DOHH2 (cell line): Measurements from ENCODE around the gene SEPHS2.

ENCODE experiments used
- CTCF ChIP-seq: fragments of 200-600 bp; sonication (generic); IDR thresholded peaks from one replicate; pipeline ENCODE4 v1.5.1; 2014; ENCODE audit warnings: antibody characterized with exemption, mild to moderate bottlenecking, low read depth, low read length; ENCODE audit not compliant: poor library complexity, severe bottlenecking
- EZH2phosphoT487 ChIP-seq: fragments of 200-600 bp; sonication (generic); IDR thresholded peaks from 2 replicates; pipeline ENCODE4 v1.6.1; 2017; ENCODE audit warnings: borderline replicate concordance, mild to moderate bottlenecking, antibody characterized with exemption, low read length, moderate library complexity, mixed read lengths

- TF ChIP-seq CTCF (peak; percentile 4), EZH2phosphoT487 (no peak)
Observed at GRCh38 chr16:30430428-30430970, 15.2 kb downstream of the SEPHS2 start.
